SKM-1 (cell line): ENCODE measurements around the gene ZDHHC7.

Experiments used
- DNase-seq: peaks from one replicate; lab custom pipeline; 2025; ENCODE audit not compliant: unreplicated experiment; lab: John Stamatoyannopoulos, UW

ZDHHC7 gene

DNA sequence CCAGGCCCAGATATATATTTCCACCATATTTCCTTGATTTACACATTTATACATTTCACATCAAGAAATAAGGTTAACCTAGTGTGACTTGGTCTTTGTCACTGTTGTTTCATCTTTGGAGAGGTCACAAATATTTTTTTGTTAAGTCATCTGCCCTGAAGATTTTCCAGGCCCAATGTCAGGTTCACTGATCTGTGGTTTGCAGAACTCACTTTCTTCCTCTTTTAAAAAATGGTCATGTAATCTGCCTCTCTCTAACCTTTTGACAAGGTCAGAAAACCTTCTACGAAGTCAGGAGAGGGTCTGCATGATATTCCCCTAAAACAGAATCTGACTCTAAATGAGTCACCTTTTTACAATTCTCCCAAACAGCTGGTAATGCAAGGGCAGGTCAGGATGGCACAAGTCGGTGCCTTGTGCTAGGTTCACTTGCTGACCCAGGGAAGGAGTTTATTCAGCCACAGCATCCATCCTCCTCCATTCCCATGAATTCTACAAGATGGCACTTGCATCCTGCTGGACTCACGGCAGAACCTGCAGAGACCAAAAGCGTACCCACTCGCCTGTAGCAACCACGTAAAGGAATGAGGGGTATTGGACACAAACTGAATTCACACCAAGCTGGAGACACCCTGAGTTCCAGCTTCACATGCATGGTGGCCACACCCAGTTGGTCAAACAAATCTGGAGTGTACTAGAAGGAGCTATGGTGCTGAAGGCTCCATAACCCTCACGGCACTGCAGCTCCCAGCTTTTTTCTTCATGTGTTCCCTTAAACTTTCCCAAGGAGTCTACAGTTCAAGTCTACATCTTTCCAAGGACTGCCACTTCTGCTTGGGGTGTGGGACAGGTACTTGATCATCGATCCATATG, 14.7 kb upstream of the ZDHHC7 start:
- DNase-seq: peak; percentile 60

DNA sequence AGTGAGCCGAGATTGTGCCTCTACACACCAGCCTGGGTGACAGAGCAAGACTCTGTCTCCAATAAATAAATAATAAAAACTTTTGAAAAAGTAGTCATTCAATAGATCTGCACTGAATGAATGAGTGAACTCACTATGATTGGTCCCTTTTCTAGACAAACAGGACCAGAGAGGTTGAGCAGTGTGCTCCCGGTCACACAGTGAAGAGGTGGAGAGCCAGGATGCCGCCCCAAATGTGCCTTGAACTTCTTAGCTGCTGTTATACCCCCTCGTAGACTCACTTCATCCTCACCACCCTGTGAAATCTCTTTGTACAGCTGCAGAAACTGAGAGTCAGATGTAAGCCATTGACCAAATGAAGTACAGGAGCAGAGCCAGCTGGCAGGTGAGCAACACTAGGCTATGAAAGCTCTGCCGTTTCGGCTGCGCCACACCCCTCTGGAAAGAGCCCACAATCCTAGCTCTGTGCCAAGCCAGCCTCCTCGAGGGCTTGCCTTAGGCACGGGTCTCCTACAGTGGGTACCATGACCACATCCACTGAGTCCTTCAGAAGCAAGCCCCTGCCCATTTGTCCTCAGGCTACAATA, 8.4 kb upstream of the ZDHHC7 start:
- DNase-seq: no peak

DNA sequence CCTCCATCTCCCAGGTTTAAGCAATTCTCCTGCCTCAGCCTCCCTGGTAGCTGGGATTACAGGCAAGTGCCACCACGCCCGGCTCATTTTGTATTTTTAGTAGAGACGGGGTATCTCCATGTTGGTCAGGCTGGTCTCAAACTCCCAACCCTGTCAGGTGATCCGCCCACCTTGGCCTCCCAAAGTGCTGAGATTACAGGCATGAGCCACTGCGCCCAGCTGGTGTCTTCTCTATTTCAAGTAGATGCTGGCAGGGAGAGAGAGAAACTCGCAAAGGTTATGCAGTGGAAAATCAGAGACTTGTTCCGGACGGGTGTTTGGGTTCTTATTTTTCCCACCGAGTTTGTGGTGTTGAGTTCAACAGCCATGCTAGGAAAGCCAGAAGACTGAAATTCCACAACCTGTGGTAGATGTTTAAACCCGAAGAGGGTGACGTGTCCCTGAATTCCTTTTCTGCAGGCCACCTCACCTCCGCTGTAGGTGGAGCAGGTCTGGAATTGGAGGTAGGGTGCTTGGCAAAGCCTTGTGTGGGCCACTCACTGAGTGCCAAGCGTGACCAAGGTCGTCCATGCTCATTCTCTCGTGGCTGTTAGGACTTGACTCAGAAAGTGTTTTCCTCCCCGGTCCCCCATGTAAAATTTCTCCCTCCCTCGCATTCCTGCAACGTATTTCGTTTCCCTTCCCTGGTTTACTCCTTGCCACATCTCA, 7.3 kb upstream of the ZDHHC7 start:
- no peak for DNase-seq

DNA sequence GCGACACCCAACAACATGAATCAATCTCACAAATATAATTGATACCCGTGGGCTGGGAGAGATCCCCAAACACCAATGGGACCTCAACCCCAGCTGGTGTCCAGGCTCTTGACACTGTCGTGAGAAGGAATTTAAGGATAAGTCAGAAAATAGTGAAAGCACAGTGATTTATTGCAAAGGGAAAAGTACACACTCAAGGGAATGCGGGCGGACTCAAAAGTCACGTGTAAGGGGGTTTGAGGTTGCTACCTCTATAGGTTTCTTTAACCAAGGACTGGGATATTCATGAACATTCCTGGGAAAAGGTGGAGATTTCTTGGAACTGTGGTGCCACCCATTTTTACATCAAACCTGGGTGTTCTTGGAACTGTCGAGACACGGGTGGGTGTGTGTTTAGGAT, 6.3 kb upstream of the ZDHHC7 start:
- DNase-seq: no peak

DNA sequence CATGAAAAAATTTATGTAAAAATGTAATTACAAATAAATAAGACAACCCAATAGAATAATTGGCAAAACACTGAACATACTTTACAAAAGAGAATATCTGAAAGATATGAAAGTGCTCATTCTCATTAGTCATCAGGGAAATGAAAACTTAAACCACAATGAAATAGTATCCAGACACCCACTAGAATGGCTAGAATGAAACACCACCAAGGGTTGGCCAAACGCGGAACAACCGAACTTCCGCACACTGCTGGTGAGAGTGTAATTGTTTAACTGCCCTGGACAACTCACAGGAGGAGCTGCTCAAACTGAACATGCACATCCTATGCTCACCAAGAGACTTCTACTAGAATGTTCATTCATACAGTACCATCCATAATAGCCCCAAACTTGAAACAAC, 5.8 kb upstream of the ZDHHC7 start:
- peak; percentile 66 for DNase-seq

DNA sequence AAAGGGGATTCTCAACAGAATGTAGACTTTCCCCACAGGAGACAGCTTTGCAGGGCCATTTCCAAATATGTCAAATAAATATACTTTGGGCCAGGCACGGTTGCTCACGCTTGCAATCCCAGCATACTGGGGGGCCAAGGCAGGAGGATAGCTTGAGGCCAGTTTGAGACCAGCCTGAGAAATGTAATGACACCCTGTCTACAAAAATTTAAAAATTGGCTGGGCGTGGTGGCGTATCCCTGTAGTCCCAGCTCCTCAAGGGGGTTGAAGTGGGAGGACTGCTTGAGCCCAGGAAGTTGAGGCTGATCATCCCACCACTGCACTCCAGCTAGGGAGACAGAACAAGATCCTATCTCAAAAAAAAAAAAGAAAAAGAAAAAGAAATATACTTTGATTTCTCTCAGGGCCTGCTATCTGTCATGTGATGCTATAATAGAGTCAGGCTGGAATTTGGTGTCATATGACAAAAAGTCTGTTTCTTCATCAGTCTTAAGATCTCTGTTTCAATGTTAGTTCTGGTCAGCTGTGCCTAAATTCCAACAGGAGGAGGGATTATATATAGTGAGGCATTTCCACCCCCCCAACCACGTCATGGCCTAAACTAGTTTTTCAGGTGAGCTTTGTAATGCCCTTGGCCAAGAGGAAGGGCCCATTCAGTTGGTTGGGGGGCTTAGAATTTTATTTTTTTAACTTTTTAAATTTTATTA, 4.3 kb upstream of the ZDHHC7 start:
- no peak for DNase-seq

DNA sequence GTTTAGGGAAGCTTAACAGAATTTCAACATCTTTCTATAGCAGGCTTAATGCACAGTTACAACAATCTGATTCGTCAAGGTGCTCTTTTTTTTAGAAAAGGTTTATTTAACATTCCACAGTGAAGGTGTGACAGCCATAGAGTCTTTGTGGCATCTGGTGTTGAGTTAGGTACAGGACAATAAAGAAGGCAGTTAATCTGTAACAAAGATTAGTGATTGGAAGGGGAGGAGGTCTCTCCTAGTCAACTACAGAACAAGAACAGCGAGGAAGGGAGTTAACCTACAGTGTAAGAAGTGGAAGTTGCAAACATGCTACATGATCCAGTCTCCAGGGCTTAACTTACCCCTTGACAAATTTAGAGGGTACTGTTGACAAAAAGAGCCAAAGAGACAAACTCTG, 3.0 kb upstream of the ZDHHC7 start:
- DNase-seq: no peak

DNA sequence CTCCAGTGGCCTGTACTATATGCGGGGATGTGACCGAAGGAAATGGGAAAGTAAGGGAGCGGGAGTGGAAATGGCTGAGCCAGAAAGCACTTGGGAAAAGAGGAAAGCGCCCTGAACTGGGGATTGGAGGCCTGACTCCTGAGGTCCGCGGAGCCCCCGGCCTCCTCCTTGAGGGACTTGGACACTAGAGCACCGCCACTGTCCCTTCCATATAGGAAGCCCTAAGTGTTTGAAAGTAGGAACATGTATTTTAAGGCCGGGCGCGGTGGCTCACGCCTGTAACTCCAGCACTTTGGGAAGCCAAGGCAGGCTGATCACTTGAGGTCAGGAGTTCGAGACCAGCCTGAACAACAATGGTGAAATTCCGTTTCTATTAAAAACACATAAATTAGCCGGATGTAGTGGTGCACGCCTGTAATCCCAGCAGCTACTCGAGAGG, 530 bp upstream of the ZDHHC7 start:
- DNase-seq: no peak

DNA sequence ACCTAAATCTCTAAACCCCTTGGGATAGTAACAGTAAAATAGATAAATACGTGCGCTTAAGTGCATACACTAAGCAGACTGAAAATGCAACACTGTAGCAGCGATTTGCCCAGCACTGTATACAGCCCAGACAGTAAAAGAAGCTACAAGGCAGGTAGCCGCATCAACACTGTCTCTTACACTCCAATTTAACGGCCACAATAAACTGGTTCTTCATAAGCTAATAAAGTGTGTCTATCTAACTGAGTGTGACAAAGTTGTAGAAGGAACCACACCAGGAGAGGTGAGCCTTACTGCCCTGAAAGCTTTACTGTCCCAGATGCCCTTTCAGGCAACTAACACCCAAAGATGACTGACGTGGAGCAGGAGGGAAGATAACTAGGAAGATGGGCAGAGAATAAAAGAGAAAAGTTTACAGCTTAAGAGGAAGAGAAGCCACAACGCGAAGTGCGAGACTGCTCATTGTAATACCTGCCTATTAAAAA, 847 bp downstream of the ZDHHC7 start:
- no peak for DNase-seq

DNA sequence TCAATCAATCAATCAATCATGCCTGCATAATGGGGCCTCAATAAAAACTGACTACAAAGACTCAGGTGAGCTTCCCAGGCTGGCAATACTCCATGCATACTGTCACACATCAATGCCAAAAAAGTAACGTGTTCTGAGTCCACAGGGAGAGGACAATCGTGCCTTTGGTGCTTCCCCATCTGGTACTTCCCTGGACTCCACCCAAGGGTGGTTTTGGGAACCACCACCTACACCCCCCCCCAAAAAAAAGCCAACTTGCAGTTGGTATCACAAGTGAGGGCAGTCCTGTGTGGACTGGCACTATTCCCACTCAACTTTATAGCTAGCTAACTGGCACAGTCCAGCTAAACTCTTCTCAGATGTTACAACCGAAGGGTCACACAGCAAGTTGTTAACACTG, 3.1 kb downstream of the ZDHHC7 start:
- no peak for DNase-seq

DNA sequence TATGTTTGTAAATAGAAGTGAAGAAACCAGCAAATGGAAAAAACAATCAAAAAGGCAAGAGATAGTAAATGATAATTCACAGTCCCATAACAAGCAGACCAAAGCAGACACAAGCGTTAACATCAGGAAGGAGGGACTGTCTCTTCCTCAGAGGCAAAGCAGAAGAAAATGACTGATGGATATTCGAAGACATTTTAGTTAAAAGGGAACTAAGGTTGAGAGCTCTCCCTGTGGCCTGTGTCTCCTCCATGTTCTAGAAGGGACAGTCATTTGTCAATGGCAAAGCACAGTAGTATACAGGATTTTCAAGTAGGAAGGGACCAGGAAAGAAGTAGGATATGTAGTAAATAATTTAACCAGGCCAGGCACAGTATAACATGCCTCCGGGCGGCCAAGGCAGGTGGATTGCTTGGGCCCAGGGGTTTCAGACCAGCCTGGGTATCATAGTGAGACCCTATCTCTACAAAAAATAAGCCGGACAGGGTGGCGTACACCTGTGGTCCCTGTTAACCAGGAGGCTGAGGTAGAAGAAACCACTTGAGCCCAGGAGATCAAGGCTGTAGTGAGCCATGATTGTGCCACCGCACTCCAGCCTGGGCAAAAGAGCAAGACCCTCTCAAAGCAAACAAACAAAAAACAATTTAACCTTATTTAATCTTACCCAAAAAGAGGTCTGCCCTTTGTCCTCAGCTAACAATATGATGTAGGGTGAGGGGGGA, 3.7 kb downstream of the ZDHHC7 start:
- DNase-seq: no peak

DNA sequence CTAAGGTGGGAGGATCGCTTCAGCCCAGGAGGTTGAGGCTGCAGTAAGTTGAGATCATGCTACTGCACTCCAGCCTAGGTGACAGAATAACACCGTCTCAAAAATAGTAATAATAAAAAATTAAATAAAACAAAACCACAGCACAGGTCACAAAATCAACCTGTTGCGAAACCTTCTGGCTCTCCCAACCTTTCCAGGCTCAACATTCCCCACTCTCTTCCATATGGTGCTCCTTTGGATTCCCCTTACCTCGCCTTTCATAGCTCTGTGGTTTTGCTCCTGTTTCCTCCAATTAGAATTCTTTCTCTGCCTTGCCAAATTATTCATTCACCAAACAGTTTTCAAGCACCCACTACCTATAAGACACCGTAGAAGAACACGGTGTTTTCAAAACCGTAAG, 4.7 kb downstream of the ZDHHC7 start:
- DNase-seq: no peak

DNA sequence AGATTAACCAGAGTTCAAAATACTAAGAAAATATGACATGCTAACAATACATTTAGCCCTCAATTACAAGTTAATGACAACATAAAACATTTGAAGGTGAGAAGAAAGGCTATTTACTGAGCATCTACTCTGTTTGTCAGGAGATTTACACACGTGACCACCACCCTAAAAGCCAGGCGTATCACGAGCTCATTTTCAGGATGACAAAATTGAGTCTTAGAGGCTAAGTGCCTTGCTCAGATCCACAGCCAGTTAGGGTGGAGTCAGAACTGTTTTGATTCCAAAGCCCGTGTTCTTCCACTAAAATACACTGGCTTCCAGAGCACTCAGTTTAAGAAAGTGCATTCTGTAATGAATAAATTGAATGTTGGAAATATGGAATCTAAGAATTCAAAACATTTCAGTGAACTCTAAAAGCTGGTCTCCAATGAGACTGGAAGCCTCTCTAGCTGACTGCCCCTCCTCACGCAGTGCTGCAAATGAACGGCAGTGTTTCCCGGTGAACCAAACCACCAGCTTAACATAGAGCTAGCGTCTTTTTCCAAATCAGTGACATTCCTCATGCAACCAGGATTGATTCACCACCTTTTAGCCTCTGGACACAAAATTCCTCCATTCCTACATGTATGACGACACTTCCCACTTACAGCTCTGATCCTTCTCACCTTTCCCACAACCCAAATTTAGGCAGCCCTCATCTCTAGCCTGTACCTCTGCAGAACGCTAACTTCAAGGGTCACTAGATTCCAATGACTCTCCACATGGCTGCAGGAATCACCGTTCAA, 5.9 kb downstream of the ZDHHC7 start:
- no peak for DNase-seq

DNA sequence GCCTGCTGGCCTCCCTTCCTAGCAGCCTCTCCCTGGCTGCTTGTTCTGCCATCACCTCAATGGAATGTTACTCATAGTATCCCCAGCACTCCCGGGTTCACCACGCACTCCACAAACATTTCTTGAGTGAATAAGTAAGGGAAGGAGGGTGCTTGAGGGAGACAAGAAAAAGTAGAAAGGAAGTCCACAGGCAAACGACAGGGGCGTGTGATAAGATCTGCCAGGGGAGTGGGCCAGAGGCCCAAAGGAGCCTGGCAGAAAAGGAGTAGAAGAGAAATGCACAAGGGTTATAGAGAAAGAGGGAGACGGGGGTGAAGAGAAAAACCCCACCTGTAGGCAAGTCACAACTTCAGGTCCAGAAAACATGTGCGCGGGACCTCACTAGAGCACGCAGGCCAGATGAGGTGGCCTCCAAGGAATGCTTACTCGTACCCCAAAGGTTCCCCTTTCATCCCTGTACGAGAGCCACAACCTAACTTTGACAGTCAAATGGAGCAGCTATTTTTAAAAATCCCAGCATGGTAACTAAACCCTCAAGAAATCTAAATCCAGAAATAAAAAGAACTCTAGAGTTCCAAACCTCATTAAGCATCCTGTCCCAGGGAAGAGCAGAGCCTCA, 6.6 kb downstream of the ZDHHC7 start:
- DNase-seq: no peak

DNA sequence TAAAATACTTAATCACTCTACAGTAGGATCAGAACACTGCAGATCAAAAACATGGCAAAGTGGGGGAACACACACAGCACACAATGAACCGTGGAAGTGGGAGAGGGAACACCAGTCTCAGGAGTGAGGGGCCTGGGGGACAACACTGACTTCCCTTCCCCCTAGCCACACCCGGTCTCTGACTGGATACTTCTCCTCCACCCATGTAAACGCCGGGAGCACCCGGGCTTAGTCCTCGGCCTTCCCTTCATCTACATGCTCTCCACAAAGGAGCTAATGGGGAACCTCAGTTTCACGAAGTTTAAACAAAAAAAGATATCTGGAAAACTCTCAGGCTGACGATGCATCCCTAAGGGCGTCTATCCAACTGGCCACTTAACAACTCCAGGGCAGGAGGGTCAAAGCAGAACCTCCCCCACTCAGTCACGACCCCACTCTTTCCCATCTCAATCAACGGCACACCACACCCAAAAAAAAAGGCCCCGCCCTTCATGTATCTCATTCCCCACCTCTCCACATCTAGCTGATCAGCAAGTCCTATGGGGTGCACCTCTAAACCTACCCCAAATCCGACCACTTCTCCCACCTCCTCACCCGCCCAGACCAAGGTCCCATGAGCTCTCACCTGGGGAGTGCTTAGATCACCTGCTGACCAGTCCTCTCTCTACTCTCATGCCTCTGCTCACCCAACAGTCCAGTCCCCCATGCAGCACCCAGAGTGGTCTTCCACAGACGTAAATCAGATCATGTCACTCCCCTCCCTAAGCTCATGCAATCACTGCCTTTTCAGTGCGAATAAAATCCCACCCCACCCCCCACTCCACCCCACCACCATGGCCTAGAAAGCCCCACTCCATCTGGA, 7.4 kb downstream of the ZDHHC7 start:
- no peak for DNase-seq

DNA sequence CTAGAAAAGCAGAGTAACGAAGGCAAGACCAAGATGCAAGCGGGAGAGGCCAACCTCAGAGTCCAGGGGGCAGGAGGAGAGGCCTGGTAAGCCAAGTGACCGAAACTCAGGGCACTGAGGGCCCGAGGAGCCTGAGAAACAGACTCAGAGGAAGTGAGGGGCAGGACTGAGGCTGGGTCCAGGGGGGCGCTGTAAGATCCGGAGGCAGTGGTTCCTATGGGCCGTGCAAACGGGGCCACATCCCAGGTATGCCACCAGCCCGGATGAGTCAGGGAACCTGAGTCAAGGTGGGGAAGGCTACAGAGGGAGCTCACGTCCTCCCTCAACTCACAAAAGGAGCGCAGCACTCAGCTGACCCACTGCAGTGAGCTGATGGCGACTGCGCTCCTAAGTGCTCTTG, 8.3 kb downstream of the ZDHHC7 start:
- DNase-seq: no peak

DNA sequence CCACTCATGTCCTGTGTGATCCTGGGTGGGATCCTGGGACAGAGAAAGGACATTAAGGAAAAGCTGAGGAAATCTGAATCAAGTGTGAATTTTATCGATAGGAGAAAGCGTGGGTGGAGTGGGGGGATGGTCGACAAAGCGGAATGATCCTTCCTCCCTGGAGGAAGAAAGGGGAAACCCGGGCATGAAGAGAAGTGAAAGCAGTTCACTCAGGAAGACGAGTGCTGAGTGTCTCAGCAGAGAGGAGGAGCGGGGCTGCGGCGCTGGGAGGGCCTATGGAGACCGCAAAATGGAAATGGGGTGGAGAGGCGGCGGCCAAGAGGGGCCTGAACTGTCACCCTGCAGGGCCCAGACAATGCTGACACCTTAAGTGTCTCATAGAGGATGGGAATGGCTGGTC, 8.7 kb downstream of the ZDHHC7 start:
- no peak for DNase-seq

DNA sequence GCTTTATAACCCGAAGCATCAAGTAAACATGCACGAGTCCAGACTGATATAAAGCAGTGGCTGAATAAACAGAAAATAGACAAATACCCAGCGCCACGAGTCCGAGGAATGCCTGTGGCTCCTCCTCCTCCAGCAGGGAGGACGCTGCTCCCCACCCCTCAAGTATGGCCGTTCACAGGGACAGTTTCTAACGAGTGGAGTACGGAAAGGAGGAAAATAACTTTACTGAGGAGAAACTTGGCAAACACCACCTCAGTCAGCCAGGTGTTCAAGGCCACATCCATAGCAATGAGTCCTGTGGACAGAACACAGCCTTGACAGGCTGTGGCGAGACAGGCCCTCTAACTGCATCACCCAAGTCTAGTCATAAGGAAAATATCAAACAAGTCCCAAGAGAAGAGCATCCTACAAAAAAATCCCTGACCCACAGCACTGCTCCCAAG, 9.2 kb downstream of the ZDHHC7 start:
- DNase-seq: no peak
